ENCODE data around the gene IKZF5. TPM values are rescaled to one million over a fixed set of nuclear protein-coding genes. Genes with fewer than 3 reads are reported as not detected.

Gene IKZF5
- total and polyA plus RNA-seq, 4 donors, result 5.0 to 9.4 (median 7.2) TPM

DNA sequence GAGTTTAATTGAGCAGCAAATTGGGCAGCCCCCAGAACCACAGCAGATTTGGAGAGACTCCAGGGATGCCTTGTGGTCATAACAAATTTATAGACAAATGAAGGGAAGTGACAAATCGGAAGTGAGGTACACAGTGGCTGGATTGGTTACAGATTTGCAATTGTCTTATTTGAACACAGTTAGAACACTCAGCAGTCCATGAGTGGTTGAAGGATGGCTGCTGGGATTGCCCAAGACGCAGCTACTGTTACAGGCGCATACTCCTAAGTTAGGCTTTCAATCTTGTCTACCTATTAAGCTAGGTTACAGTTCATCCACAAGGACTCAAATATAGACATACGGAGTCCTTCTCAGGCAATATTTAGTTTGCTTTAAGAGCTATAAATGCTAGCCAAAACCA, 7.6 kb upstream of the IKZF5 start:
- TF ChIP-seq MAX (IDR thresholded peaks at IDR 0.05) (no peak), RAD21 (IDR thresholded peaks at IDR 0.05) (no peak), GABPA (IDR thresholded peaks at IDR 0.05 in 1 of 2, conservative IDR thresholded peaks at IDR 0.05 in 1 of 2) (no peak), HNF4A (conservative IDR thresholded peaks at IDR 0.05) (no peak), JUND (IDR thresholded peaks at IDR 0.05) (no peak), RXRA (IDR thresholded peaks at IDR 0.05) (no peak), YY1 (IDR thresholded peaks at IDR 0.05) (no peak), TAF1 (conservative IDR thresholded peaks at IDR 0.05) (no peak), FOXA1 (IDR thresholded peaks at IDR 0.05) (no peak), NR2F2 (IDR thresholded peaks at IDR 0.05) (no peak)
- TF ChIP-seq, protein P1, sequence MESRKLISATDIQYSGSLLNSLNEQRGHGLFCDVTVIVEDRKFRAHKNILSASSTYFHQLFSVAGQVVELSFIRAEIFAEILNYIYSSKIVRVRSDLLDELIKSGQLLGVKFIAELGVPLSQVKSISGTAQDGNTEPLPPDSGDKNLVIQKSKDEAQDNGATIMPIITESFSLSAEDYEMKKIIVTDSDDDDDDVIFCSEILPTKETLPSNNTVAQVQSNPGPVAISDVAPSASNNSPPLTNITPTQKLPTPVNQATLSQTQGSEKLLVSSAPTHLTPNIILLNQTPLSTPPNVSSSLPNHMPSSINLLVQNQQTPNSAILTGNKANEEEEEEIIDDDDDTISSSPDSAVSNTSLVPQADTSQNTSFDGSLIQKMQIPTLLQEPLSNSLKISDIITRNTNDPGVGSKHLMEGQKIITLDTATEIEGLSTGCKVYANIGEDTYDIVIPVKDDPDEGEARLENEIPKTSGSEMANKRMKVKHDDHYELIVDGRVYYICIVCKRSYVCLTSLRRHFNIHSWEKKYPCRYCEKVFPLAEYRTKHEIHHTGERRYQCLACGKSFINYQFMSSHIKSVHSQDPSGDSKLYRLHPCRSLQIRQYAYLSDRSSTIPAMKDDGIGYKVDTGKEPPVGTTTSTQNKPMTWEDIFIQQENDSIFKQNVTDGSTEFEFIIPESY (IDR thresholded peaks at IDR 0.05), result no peak
- H3K4me3 ChIP-seq (ENCODE audit: low read depth in 1 of 3, low read length in 3 of 3), result no peak overlapping the region
- H3K27ac ChIP-seq (ENCODE audit: low read depth in 1 of 2, low read length in 2 of 2), result no peak overlapping the region
- no peaks in the 10 kb centered on the region for H3K27me3 ChIP-seq (ENCODE audit: control insufficient read depth in 4 of 4, insufficient read depth in 4 of 4, low read length in 3 of 4)
- no peaks in the 10 kb centered on the region for H3K9me3 ChIP-seq (ENCODE audit: control insufficient read depth in 4 of 4, low read length in 3 of 4)
- peaks cover 11 to 42% (median 24%) of the 10 kb centered on the region in 4 donors for H3K4me1 ChIP-seq (ENCODE audit: control insufficient read depth in 4 of 4, insufficient read depth in 4 of 4, low read length in 3 of 4)
- H3K36me3 ChIP-seq (ENCODE audit: control insufficient read depth in 4 of 4, insufficient read depth in 3 of 4, low read depth in 1 of 4, low read length in 3 of 4), result peaks cover 0 to 2% (median under 1%) of the 10 kb centered on the region in 4 donors
- DNase-seq (ENCODE audit: low spot score), result no peak
- no peak overlapping the region for H3K9ac ChIP-seq (ENCODE audit: low read depth in 1 of 2, low read length in 2 of 2)
- WGBS, result 96% methylated on average over 4 of the region's 4 CpGs

DNA sequence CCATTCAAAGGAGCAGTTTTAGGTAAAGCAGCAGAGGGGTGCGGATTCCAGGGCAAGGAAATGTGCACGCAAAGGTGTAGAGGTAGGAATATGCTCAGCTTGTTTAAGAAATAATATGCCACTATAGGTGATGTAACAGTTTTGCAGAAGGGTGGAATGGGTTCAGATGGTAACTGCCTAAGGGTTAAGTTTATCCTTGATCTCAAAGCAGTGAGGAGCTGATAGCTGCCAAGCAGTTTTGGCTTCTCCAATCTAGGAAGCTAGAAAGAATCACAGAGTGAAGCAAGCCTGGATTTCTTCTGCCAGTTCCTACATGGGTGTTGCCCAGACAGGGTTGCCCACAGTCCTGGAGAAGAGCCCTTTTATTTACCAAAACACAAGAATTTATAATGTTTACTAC, 6.2 kb upstream of the IKZF5 start:
- Histone ChIP-seq H3K9me3 (ENCODE audit: control insufficient read depth in 4 of 4, low read length in 3 of 4) (no peaks in the 10 kb centered on the region), H3K27me3 (ENCODE audit: control insufficient read depth in 4 of 4, insufficient read depth in 4 of 4, low read length in 3 of 4) (no peaks in the 10 kb centered on the region), H3K27ac (ENCODE audit: low read depth in 1 of 2, low read length in 2 of 2) (no peak overlapping the region), H3K9ac (ENCODE audit: low read depth in 1 of 2, low read length in 2 of 2) (peak overlapping the region in 1 of 2 donors; percentile 9), H3K36me3 (ENCODE audit: control insufficient read depth in 4 of 4, insufficient read depth in 3 of 4, low read depth in 1 of 4, low read length in 3 of 4) (peaks cover 0 to 2% (median under 1%) of the 10 kb centered on the region in 4 donors), H3K4me3 (ENCODE audit: low read depth in 1 of 3, low read length in 3 of 3) (no peak overlapping the region), H3K4me1 (ENCODE audit: control insufficient read depth in 4 of 4, insufficient read depth in 4 of 4, low read length in 3 of 4) (peaks cover 11 to 39% (median 28%) of the 10 kb centered on the region in 4 donors)
- no peak for DNase-seq (ENCODE audit: low spot score)
- WGBS, result 95% methylated on average over 2 of the region's 2 CpGs
- TF ChIP-seq TAF1 (conservative IDR thresholded peaks at IDR 0.05), result no peak
- TF ChIP-seq YY1 (IDR thresholded peaks at IDR 0.05), result no peak
- no peak for TF ChIP-seq EGR1 (IDR thresholded peaks at IDR 0.05; ENCODE audit: low read depth in 2 of 2)
- no peak for TF ChIP-seq NR2F2 (IDR thresholded peaks at IDR 0.05)
- no peak for TF ChIP-seq RAD21 (IDR thresholded peaks at IDR 0.05)
- no peak for TF ChIP-seq FOXA2 (IDR thresholded peaks at IDR 0.05)
- TF ChIP-seq, protein P2, sequence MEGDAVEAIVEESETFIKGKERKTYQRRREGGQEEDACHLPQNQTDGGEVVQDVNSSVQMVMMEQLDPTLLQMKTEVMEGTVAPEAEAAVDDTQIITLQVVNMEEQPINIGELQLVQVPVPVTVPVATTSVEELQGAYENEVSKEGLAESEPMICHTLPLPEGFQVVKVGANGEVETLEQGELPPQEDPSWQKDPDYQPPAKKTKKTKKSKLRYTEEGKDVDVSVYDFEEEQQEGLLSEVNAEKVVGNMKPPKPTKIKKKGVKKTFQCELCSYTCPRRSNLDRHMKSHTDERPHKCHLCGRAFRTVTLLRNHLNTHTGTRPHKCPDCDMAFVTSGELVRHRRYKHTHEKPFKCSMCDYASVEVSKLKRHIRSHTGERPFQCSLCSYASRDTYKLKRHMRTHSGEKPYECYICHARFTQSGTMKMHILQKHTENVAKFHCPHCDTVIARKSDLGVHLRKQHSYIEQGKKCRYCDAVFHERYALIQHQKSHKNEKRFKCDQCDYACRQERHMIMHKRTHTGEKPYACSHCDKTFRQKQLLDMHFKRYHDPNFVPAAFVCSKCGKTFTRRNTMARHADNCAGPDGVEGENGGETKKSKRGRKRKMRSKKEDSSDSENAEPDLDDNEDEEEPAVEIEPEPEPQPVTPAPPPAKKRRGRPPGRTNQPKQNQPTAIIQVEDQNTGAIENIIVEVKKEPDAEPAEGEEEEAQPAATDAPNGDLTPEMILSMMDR (IDR thresholded peaks at IDR 0.05; ENCODE audit: low read depth, low read length, missing input control), result no peak
- TF ChIP-seq REST (IDR thresholded peaks at IDR 0.05), result no peak
- no peak for TF ChIP-seq HNF4A (conservative IDR thresholded peaks at IDR 0.05)
- no peak for TF ChIP-seq RXRA (IDR thresholded peaks at IDR 0.05)
- no peak for TF ChIP-seq JUND (IDR thresholded peaks at IDR 0.05)
- no peak for TF ChIP-seq SP1 (IDR thresholded peaks at IDR 0.05)
- no peak for TF ChIP-seq GABPA (IDR thresholded peaks at IDR 0.05 in 1 of 2, conservative IDR thresholded peaks at IDR 0.05 in 1 of 2)
- TF ChIP-seq HNF4G (IDR thresholded peaks at IDR 0.05), result no peak
- TF ChIP-seq FOXA1 (IDR thresholded peaks at IDR 0.05), result no peak
- no peak for TF ChIP-seq MAX (IDR thresholded peaks at IDR 0.05)
- no peak for TF ChIP-seq ATF3 (IDR thresholded peaks at IDR 0.05)
- TF ChIP-seq, protein P1 (IDR thresholded peaks at IDR 0.05), result no peak

Data from liver (tissue), 9 donors.